ENCODE results near the gene MPG.

The MPG gene

GRCh38 chr16:66309-67182 lies 11.5 kb upstream of the MPG start:
- no peak for DNase-seq

GRCh38 chr16:67183-67791 lies 10.7 kb upstream of the MPG start:
- DNase-seq: no peak

- no peak for DNase-seq
Measured at GRCh38 chr16:67884-68789, 9.9 kb upstream of the MPG start.

GRCh38 chr16:69181-69580 lies 8.8 kb upstream of the MPG start:
- no peak for DNase-seq

- DNase-seq: no peak
Measured at GRCh38 chr16:71210-71539, 6.8 kb upstream of the MPG start.

GRCh38 chr16:71540-72401 lies 6.3 kb upstream of the MPG start:
- no peak for DNase-seq

GRCh38 chr16:72561-73548 lies 5.2 kb upstream of the MPG start, which contains the start of gene RHBDF1:
Gene RHBDF1 (minus strand): TSS chr16:72631. CDS start chr16:65015, 7,616 bp downstream.
- no peak for DNase-seq

GRCh38 chr16:74051-74746 lies 3.8 kb upstream of the MPG start:
- no peak for DNase-seq

GRCh38 chr16:74747-75334 lies 3.2 kb upstream of the MPG start:
- no peak for DNase-seq

GRCh38 chr16:75580-76501 lies 2.2 kb upstream of the MPG start:
- DNase-seq: no peak

GRCh38 chr16:76535-77272 lies 1.3 kb upstream of the MPG start:
- DNase-seq: no peak

GRCh38 chr16:77273-77806 lies 685 bp upstream of the MPG start:
- no peak for DNase-seq

- DNase-seq: no peak
Measured at GRCh38 chr16:78444-79150, 572 bp downstream of the MPG start.

- DNase-seq: no peak
Measured at GRCh38 chr16:79151-80054, 1.4 kb downstream of the MPG start.

GRCh38 chr16:83060-83603 lies 5.1 kb downstream of the MPG start:
- no peak for DNase-seq
